Duodenal mucosa (tissue), 2 donors: ENCODE data around the gene RER1.

Source experiments
- H3K27ac ChIP-seq: one replicate; pipeline ENCODE4 v1.7.0; 2013; ENCODE audit warnings: low read depth, low read length
- H3K27me3 ChIP-seq, 2 donors: one replicate each; pipeline ENCODE4 v1.7.0; 2013; ENCODE audit warnings: low read length in 2 of 2, control low read depth in 1 of 2; ENCODE audit not compliant: insufficient read depth in 2 of 2, control insufficient read depth in 1 of 2
- H3K36me3 ChIP-seq, 2 donors: one replicate each; pipeline ENCODE4 v1.7.0; 2013; ENCODE audit warnings: low read length in 2 of 2, control low read depth in 1 of 2; ENCODE audit not compliant: insufficient read depth in 2 of 2, control insufficient read depth in 1 of 2
- H3K4me1 ChIP-seq, 2 donors: one replicate each; pipeline ENCODE4 v1.7.0; 2013; ENCODE audit warnings: low read length in 2 of 2, control low read depth in 1 of 2; ENCODE audit not compliant: insufficient read depth in 2 of 2, control insufficient read depth in 1 of 2
- H3K4me3 ChIP-seq, 2 donors: one replicate each; pipeline ENCODE4 v1.7.0; 2013; ENCODE audit warnings: low read length in 2 of 2, low read depth in 1 of 2
- H3K9ac ChIP-seq, 2 donors: one replicate each; pipeline ENCODE4 v1.7.0; 2013; ENCODE audit warnings: low read length in 2 of 2, low read depth in 1 of 2
- H3K9me3 ChIP-seq, 2 donors: one replicate each; pipeline ENCODE4 v1.7.0; 2013; ENCODE audit warnings: low read length in 2 of 2, control low read depth in 1 of 2; ENCODE audit not compliant: control insufficient read depth in 1 of 2

RER1 gene

GRCh38 chr1:2354511-2355372, 36.9 kb upstream of the RER1 start:
- no peak overlapping the region for H3K27ac ChIP-seq

GRCh38 chr1:2355373-2356261, 36.0 kb upstream of the RER1 start:
- no peak overlapping the region for H3K27ac ChIP-seq
- H3K9me3 ChIP-seq = no peaks in the 10 kb centered on the region
- H3K27me3 ChIP-seq = no peaks in the 10 kb centered on the region
- H3K4me1 ChIP-seq = no peaks in the 10 kb centered on the region
- H3K9ac ChIP-seq = no peak overlapping the region
- H3K36me3 ChIP-seq = no peaks in the 10 kb centered on the region
- no peak overlapping the region for H3K4me3 ChIP-seq

More at GRCh38 chr1:2354511-2355372, 36.9 kb upstream of the RER1 start:
- Histone ChIP-seq H3K9me3 (no peaks in the 10 kb centered on the region), H3K27me3 (no peaks in the 10 kb centered on the region), H3K36me3 (no peaks in the 10 kb centered on the region), H3K9ac (no peak overlapping the region), H3K4me1 (no peaks in the 10 kb centered on the region), H3K4me3 (no peak overlapping the region)

DNA sequence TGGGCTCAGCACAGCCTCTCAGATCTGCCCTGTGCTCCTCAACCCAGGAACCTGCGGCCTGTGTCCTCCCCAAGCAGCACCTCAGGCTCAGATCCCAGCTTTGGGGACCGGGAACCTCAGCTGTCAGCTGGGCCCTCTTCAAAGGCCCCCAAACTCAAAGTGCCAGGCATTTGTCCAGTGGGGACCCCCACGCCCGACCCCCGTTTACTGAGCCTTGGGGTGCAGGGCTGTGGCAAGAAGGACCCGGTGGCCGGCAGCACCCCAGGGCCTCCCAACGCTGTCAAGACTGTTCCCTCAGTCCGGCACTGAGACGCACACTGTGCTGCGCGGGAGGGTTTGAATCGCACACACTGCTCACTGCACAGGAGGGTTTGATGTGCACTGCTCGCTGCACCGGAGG, 35.2 kb upstream of the RER1 start:
- no peaks in the 10 kb centered on the region for H3K9me3 ChIP-seq
- no peaks in the 10 kb centered on the region for H3K36me3 ChIP-seq
- H3K27me3 ChIP-seq = no peaks in the 10 kb centered on the region
- no peaks in the 10 kb centered on the region for H3K4me1 ChIP-seq
- H3K9ac ChIP-seq = no peak overlapping the region
- H3K27ac ChIP-seq = no peak overlapping the region
- no peak overlapping the region for H3K4me3 ChIP-seq

- no peaks in the 10 kb centered on the region for H3K36me3 ChIP-seq
- no peaks in the 10 kb centered on the region for H3K27me3 ChIP-seq
- H3K9me3 ChIP-seq = no peaks in the 10 kb centered on the region
- no peak overlapping the region for H3K27ac ChIP-seq
- H3K9ac ChIP-seq = no peak overlapping the region
- no peaks in the 10 kb centered on the region for H3K4me1 ChIP-seq
- no peak overlapping the region for H3K4me3 ChIP-seq
Measured at GRCh38 chr1:2356911-2357845, 34.5 kb upstream of the RER1 start.

GRCh38 chr1:2358072-2358471, 33.6 kb upstream of the RER1 start:
- H3K9me3 ChIP-seq = no peaks in the 10 kb centered on the region
- H3K27ac ChIP-seq = no peak overlapping the region
- H3K36me3 ChIP-seq = no peaks in the 10 kb centered on the region
- H3K9ac ChIP-seq = no peak overlapping the region
- no peaks in the 10 kb centered on the region for H3K27me3 ChIP-seq
- H3K4me3 ChIP-seq = no peak overlapping the region
- no peaks in the 10 kb centered on the region for H3K4me1 ChIP-seq

DNA sequence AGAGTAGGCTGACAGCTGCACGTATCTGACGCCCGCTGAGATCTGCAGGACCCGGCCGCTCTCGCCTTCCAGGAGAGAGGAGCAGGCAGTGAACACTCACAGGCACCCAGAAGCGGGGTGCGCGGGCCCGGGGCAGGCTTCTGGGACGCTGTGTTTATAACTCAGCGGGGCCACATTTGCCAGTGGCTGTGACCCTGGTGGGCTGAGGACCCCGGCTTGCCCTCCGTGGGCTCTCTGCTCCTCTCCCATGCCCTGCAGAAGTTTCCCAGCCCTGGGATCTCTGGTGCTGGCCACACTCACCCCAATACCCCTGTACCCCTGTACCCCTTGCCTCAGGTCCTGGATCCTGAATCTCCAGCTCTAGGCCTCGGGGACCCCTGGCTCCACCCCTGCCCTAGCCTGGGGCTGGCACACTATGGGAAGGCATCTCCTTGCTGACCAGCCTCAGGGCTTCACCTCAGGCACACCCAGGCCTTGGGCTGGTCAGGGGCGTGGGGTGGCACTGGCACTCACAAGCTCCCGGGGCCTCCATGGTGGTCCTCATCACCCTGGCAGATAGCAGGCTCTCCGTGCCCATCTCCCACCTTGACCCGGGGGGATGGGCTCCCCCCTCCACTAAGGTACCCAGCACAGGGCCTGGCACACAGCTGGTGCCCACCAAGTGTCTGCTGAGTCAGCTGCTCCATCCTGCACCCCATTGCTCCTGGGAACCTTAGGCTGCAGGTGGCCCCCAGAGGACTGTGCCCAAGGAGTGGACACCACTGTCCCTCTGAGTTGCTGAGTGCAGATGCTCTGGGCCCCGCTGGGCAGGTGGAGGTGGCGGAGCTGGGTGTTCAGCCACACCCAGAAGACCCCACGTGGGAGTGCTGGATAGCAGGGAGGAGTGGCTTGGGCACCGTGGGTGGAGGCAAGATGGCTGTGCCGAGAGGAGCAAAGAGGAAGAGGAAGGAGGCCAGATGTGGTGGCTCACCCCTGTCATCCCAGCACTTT, 32.7 kb upstream of the RER1 start:
- H3K27me3 ChIP-seq = no peaks in the 10 kb centered on the region
- H3K4me1 ChIP-seq = no peaks in the 10 kb centered on the region
- H3K9me3 ChIP-seq = no peaks in the 10 kb centered on the region
- no peak overlapping the region for H3K27ac ChIP-seq
- H3K4me3 ChIP-seq = no peak overlapping the region
- H3K36me3 ChIP-seq = no peaks in the 10 kb centered on the region
- no peak overlapping the region for H3K9ac ChIP-seq

DNA sequence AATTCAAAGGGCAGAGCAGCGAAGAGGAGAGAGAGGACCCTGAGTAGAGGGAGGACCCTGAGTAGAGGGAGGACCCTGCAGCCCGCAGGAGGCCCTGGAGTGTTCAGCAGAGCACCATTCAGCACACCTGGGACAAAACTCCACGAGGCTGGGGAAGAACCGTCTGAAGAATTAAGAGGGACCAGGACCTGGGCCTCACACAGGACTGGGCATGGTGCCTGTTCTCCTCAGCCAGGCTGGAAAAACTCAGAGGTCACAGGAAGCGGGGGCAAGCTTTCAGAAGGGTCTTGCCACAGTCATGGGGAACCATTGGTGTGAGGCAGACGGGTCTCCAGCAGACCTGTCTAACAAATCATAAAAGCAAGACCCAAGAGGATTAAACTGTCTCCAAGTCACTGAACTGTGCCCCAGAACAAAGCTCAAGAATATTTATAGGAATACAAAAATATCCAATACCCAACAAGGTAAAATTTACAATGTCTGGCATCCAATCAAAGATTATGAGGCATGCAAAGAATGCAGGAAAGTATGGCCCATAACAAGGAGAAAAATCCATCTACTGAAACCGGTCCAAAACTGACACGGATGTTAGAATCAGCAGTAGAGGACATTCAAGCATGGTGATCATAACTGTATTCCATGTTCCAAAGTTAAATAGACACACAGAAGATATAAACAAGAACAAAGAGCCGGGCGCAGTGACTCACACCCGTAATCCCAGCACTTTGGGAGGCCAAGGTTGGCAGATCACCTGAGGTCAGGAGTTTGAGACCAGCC, 30.9 kb upstream of the RER1 start:
- H3K9me3 ChIP-seq = no peaks in the 10 kb centered on the region
- H3K36me3 ChIP-seq = no peaks in the 10 kb centered on the region
- H3K27me3 ChIP-seq = no peaks in the 10 kb centered on the region
- no peak overlapping the region for H3K4me3 ChIP-seq
- H3K9ac ChIP-seq = no peak overlapping the region
- no peaks in the 10 kb centered on the region for H3K4me1 ChIP-seq
- H3K27ac ChIP-seq = no peak overlapping the region

- Histone ChIP-seq H3K4me1 (no peaks in the 10 kb centered on the region), H3K27me3 (no peaks in the 10 kb centered on the region), H3K4me3 (no peak overlapping the region), H3K27ac (no peak overlapping the region), H3K9ac (no peak overlapping the region), H3K9me3 (no peaks in the 10 kb centered on the region), H3K36me3 (no peaks in the 10 kb centered on the region)
Measured at GRCh38 chr1:2363847-2364513, 27.7 kb upstream of the RER1 start.
